Right ventricle myocardium inferior (tissue), 1 donor: ENCODE data around the gene GTF2F1. TPM values are rescaled to one million over a fixed set of nuclear protein-coding genes. Genes with fewer than 3 reads are reported as not detected.
"Not testable (repeated sequence)": the region's sequence is repeated elsewhere in the genome, so short reads cannot be mapped to it uniquely, and the experiment has no call there.

Source experiments
- ATAC-seq: fragments of 200-7000 bp; cut with Tn5 transposase; one replicate; pipeline ENCODE4 v1.9.1; 2020; ENCODE audit warnings: mild to moderate bottlenecking, moderate library complexity
- DNase-seq: peaks from one replicate; pipeline ENCODE4 v3.0.0; 2021; ENCODE audit errors: missing footprints
- intact Hi-C: fragments of 100-400 bp; cut with DNase I; formaldehyde crosslinking; loops from one replicate; pipeline ENCODE4 v1.11.0; 2022
- total RNA-seq: library from RNA; stranded (reverse); fragmentation: NEBNext Ultra II Directional; extraction: Animal tissue kit (Norgen Biotek cat#: 25700); gene quantifications from one replicate; pipeline ENCODE4 v1.2.1, GENCODE V29; 2021
- donor health status: DM: no; HTN: yes; CAD: no; lungs with severe emphysema.

The GTF2F1 gene
- total RNA-seq, 1 donor from 2014 or later, result 29.6 TPM

- ATAC-seq (no peak), DNase-seq (peak; percentile 45)
- intact Hi-C loops, result no loop called here
Observed at GRCh38 chr19:6421075-6422014, 28.4 kb upstream of the GTF2F1 start.

DNA sequence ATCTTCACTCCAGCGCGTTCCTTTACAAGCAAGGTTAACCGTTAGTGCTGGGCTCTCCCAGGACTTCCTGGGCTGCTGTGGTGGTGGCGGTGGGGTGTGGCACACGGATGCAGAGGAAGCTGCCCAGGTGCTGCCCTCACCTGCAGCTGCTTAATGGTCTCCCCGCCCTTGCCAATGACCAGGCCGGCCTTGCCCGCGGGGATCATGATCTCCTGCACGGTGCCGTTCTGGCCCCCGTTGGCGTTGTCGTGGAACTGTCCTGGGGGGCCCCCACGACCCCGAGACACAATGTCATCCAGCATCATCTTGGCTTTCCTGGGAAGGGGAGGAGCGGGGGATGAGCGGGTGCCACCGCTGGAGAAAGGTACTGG, 25.6 kb upstream of the GTF2F1 start:
- peak; percentile 45 for DNase-seq
- intact Hi-C loops, result no loop called here

DNA sequence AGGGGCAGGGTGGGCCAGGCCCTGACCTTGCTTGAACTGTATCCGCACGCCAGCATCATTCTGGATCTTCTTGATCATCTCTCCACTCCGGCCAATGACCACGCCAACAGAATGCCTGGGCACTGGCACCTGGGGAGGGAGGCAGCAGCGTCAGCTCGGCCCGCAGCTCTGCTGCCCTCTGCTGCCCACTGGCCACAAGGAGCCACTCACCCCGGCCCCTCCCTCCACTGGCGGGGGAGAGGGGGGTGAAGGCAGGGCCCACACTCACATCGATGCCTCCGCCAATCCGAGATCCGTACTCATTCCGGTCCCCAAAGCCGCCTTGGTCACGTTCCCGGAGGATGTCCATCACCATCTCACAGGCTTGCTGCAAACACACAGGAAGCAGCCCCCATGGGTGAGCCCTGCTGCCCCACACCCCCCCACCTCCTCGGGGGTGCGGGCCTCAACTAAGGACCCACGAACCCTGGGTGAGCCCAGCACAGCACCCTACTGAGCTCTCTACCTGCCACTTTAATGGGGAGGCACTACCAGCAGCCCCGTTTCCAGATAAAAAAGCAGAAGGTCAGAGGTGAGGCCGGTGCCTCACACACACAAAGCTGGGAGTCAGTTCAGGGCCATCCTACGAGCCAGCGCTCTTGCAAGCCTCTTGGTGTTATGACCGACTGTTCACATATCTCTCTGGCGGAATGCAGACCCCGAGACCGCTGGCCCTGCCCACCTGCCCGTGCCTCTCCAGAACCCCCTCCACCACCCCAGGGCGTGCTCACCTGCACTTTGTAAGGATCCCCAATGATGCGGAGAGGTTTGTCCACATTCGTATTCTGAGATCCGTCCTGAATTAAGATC, 25.0 kb upstream of the GTF2F1 start:
- ATAC-seq, result no peak
- DNase-seq, result peak; percentile 65
- intact Hi-C loops, result no loop called here

More for the DNA sequence above, 25.6 kb upstream of the GTF2F1 start:
- ATAC-seq, result no peak

DNA sequence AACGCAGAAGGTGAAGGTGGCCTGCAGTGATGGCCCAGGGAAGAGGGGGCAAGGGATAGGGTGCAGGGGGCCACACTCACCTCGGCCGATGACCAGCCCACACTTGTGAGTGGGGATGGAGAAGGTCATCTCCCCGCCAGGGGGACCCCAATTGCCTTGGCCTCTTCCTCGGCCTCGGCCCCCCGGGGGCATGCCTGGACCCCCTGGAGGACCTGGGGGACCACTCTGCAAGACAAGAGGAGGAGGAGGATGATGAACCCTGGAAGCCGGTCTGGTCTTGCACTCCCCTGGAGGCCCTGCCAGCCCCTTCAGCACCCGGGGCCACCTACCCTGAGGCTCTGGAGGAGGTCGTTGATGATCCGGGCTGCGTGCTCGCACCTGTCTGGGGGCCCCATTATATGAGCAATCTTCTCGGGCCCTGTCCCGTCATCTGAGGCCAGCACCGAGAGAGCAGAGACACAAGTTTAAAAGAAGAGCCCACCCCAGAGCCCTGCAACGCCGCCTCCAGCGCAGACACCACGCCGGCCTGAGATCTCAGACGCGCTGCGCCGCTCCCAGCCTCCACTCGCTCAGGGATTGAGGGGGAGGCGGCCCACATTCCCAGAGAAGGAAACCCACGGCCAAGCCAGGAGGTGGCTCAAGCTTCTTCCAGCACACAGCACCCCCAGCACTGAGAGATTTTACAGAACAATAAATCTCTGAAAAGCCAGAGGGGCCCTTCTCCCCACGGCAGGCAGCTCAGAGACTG, 23.9 kb upstream of the GTF2F1 start:
- intact Hi-C loops, result no loop called here
- ATAC-seq, result no peak
- peak; percentile 54 for DNase-seq

GRCh38 chr19:6415591-6416190, 22.7 kb upstream of the GTF2F1 start:
- intact Hi-C loops, result no loop called here
- ATAC-seq, result no peak
- DNase-seq, result peak; percentile 64

DNA sequence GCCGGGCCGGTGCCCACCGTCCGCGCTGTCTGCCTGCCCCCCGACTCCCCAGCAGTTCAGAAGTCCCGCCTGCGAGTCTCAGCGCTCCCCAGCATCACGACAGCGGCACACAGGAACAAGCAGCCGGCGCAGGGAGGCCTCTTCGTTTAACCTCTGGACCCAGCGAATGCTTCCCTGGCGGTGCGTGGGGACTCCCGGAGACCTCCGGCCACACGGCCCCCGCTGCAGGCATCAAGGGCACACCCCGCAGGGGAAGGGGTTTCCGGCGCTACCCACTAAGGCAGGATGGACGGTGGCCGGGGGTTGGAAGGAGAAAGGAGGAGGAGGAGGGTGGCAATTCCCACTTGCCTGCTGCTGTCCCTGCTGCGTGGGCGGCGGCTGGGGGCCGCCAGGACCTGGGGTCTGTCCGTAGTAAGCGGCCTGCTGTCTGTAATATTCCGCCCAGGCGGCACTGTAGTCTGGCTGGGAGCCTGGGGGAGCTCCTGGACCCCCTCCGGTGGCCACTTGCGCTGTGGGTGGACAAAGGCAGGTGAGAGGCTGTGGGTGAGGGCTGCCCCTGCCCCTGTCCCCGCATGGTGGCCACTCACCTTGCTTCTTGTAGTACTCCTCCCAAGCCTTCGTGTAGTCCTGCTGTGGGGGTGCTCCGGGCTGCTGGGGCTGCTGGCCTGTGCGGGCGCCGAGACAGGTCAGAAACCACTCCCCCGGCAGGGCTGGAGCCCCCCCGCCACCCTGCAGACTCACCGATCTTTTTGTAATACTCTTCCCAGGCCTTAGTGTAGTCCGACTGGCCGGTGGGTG, 22.0 kb upstream of the GTF2F1 start:
- intact Hi-C loops, result no loop called here
- no peak for ATAC-seq
- peak; percentile 63 for DNase-seq

GRCh38 chr19:6413721-6414643, 21.0 kb upstream of the GTF2F1 start:
- peak; percentile 32 for DNase-seq
- intact Hi-C loops, result no loop called here
- no peak for ATAC-seq

- DNase-seq, result peak; percentile 20
- intact Hi-C loops, result no loop called here
- ATAC-seq, result no peak
Observed at GRCh38 chr19:6413291-6413690, 20.3 kb upstream of the GTF2F1 start.

DNA sequence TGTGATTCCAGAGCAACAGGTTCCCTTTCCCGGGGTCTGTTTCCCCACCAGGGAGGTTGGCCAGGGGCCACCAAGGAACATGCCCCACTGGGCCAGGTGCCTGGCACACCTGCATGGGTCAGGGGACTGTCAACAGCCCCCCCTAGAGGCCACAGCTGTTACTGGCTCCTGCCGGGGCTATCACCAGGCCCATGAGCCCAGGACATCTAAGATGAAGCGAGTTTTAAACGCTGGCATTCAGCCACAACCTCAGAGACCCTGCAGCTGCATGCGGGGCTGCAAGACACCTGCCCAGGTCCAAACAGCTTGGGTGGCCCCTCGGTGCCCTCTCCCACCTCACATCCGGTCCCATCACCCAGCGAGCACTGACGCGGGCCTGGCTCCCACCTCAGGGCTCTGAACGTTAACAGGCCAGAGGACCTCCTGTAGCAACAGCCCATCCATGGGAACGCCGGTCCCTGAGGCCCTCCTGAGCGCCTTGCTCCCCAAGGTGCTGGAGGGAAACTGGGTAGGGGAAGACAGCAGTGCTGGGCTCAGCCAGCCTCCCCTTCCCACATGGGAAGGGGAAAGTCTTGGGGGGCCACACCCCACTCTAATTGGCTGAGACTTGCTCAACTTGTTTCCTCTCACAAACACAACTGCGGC, 19.6 kb upstream of the GTF2F1 start:
- peak; percentile 18 for ATAC-seq
- intact Hi-C loops, result no loop called here
- DNase-seq, result peak; percentile 60

DNA sequence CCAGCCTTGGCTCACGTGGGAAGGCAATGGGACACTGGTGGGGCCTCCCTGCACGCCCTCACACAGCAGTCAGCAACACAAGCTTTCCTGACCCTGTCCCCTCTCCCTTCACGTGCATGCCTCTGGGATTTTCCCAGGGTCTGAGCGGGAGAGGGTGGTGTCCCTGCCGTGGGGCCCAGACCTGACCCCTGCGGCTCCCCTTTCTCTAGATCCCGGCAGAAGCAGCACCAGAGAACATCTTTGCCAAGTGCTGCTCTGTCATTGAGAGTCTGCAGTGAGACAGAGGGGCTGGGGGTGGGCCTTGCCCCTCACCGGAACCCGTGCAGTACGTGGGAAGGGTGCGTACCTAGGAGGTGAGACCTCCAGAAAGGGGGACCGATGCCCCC, 19.1 kb upstream of the GTF2F1 start:
- ATAC-seq (peak; percentile 3), DNase-seq (no peak)

DNA sequence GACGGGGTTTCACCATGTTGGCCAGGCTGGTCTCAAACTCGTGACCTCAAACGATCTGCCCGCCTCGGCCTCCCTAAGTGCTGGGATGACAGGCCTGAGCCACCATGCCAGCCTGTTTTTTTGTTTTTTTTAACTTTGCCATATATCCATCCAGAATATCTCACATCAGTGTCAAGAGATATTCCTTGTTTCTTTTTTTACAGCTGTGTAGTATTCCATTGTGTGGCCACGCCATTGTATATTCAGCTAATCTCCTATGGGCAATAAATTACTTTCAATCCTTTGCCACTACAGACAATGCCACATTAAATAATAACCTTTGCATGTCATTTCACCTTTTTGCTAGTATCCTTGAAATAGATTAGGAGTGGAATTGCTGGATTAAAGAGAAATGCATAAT, 16.4 kb upstream of the GTF2F1 start:
- intact Hi-C loops, result no loop called here
- DNase-seq (no peak), ATAC-seq (no peak)

More for the DNA sequence above, 19.1 kb upstream of the GTF2F1 start:
- intact Hi-C loops, result no loop called here

DNA sequence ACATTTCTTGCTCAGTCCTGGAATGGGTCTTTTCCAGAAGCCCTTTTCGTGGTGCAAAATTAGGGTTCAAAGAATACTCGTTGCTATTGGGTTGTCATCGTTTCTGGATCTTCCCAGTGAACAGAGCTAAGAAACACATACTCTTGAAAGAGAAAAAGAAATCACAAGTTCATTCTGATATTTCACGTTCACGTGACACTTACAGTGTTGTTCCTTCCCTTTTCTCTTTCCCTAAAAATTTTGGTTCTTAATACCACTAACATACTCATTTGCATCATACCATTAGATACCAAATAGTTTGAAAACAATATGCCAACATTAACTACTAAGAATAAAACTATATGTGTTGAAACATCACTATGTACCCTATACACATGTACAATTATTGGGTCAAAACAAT, 13.4 kb upstream of the GTF2F1 start:
- ATAC-seq, result no peak
- intact Hi-C loops, result no loop called here
- DNase-seq, result no peak

- intact Hi-C loops, result no loop called here
- peak; percentile 72 for DNase-seq
- no peak for ATAC-seq
Observed at GRCh38 chr19:6402837-6403608, 10.1 kb upstream of the GTF2F1 start.

GRCh38 chr19:6402058-6402457, 9.1 kb upstream of the GTF2F1 start:
- no peak for DNase-seq
- ATAC-seq, result no peak
- intact Hi-C loops, result no loop called here

GRCh38 chr19:6400062-6400944, 7.3 kb upstream of the GTF2F1 start:
- peak; percentile 15 for DNase-seq
- ATAC-seq, intact Hi-C loops: not testable (repeated sequence)
